MM.1S (cell line): ENCODE data around the gene LMNA.
A peak's percentile ranks its signal among the peaks of the same experiment; 100 is the strongest.

Experiments used
- DNase-seq: peaks from one replicate; pipeline ENCODE4 v3.0.0-alpha.2; 2015
- H2AFZ ChIP-seq: fragments of 300-600 bp; sonication (generic); 2 replicates; pipeline ENCODE4 v1.6.0; 2016; ENCODE audit warnings: antibody characterized with exemption, low read length
- H3F3A ChIP-seq: fragments of 300-600 bp; sonication (generic); 2 replicates; pipeline ENCODE4 v1.6.1; 2016; ENCODE audit warnings: mild to moderate bottlenecking, antibody characterized with exemption, low read length, moderate library complexity, mixed read lengths; ENCODE audit not compliant: insufficient read depth
- H3K27ac ChIP-seq: fragments of 300-600 bp; sonication (generic); 2 replicates; pipeline ENCODE4 v1.5.1; 2016; ENCODE audit warnings: mild to moderate bottlenecking, low read length
- H3K27me3 ChIP-seq: fragments of 300-600 bp; sonication (generic); replicated peaks from 2 replicates; pipeline ENCODE4 v1.6.0; 2016; ENCODE audit warnings: low read length; ENCODE audit not compliant: insufficient read depth
- H3K36me3 ChIP-seq: fragments of 300-600 bp; sonication (generic); replicated peaks from 2 replicates; pipeline ENCODE4 v1.6.1; 2016; ENCODE audit warnings: mild to moderate bottlenecking, low read length, mixed read lengths; ENCODE audit not compliant: insufficient read depth
- H3K4me1 ChIP-seq: fragments of 300-600 bp; sonication (generic); 2 replicates; pipeline ENCODE4 v1.6.1; 2016; ENCODE audit warnings: low read length, mixed read lengths
- H3K4me2 ChIP-seq: fragments of 300-600 bp; sonication (generic); 2 replicates; pipeline ENCODE4 v1.6.0; 2016; ENCODE audit warnings: low read depth, low read length
- H3K4me3 ChIP-seq: fragments of 300-600 bp; sonication (generic); 2 replicates; pipeline ENCODE4 v1.5.1; 2016; ENCODE audit warnings: low read length, mixed read lengths
- H3K79me2 ChIP-seq: fragments of 300-600 bp; sonication (generic); 2 replicates; pipeline ENCODE4 v1.6.1; 2016; ENCODE audit warnings: mixed run types, low read length, mixed read lengths
- H3K9ac ChIP-seq: fragments of 300-600 bp; sonication (generic); 2 replicates; pipeline ENCODE4 v1.6.1; 2016; ENCODE audit warnings: low read length, mixed read lengths
- H3K9me2 ChIP-seq: fragments of 300-600 bp; sonication (generic); replicated peaks from 2 replicates; pipeline ENCODE4 v1.6.1; 2016; ENCODE audit warnings: mild to moderate bottlenecking, low read length, mixed read lengths; ENCODE audit not compliant: insufficient read depth
- H3K9me3 ChIP-seq: fragments of 300-600 bp; sonication (generic); replicated peaks from 2 replicates; pipeline ENCODE4 v1.6.1; 2016; ENCODE audit warnings: mild to moderate bottlenecking, low read length, mixed read lengths; ENCODE audit not compliant: insufficient read depth
- H4K20me1 ChIP-seq: fragments of 300-600 bp; sonication (generic); 2 replicates; pipeline ENCODE4 v1.6.1; 2016; ENCODE audit warnings: mild to moderate bottlenecking, low read length, moderate library complexity, mixed read lengths; ENCODE audit not compliant: insufficient read depth
- CTCF ChIP-seq: fragments of 300-600 bp; sonication (generic); IDR thresholded peaks from 2 replicates; pipeline ENCODE4 v1.5.1; 2016; ENCODE audit warnings: antibody characterized with exemption, low read length, mixed read lengths
- EZH2 ChIP-seq: fragments of 300-600 bp; sonication (generic); optimal IDR thresholded peaks from 2 replicates; pipeline ENCODE3; 2017; ENCODE audit warnings: low read depth, mild to moderate bottlenecking, antibody characterized with exemption, low read length, mixed read lengths
- EZH2phosphoT487 ChIP-seq: fragments of 300-600 bp; sonication (generic); IDR thresholded peaks from 2 replicates; pipeline ENCODE4 v1.6.1; 2018; ENCODE audit warnings: antibody characterized with exemption, low read length

LMNA gene

GRCh38 chr1:156164125-156164831 is 49.8 kb downstream of the LMNA start:
- Histone ChIP-seq H3K36me3 (peaks cover 42% of the 10 kb centered on the region), H3K27ac (peak overlapping the region; percentile 15; the same call in 1 of the 2 replicates), H3K27me3 (no peaks in the 10 kb centered on the region), H3K4me2 (no peak overlapping the region), H3K9ac (no peak overlapping the region), H3K4me3 (no peak overlapping the region), H3K79me2 (peaks cover 86% of the 10 kb centered on the region), H3F3A (peaks cover 58% of the 10 kb centered on the region), H4K20me1 (0 out of 2 replicates have a peak, but pooled peaks cover 6% of the 10 kb centered on the region), H3K4me1 (peaks cover 61% of the 10 kb centered on the region), H3K9me2 (no peaks in the 10 kb centered on the region), H3K9me3 (no peaks in the 10 kb centered on the region), H2AFZ (no peak overlapping the region)
- no peak for TF ChIP-seq EZH2
- TF ChIP-seq CTCF, result no peak
- DNase-seq, result no peak

DNA sequence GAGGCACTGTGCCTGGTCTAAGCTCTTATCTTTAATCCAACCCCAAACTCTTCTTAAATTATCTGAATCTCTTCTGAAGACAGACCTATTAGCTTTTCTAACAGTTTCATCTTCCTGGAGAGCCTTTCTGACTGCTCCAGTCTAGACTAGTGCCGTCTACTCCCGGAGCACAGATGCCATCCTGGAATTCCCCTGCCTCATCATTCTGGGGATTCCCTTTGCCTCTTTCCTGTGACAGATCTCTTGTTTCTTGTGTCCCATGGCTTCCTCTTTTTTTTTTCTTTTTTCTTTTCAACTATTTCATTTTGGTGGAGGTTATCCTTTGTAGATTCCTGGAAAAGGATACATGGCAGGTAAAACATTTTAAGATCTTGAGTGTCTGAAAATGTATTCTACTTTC is 50.6 kb downstream of the LMNA start:
- Histone ChIP-seq H3K36me3 (peaks cover 36% of the 10 kb centered on the region), H2AFZ (no peak overlapping the region), H4K20me1 (0 out of 2 replicates have a peak, but pooled peaks cover 6% of the 10 kb centered on the region), H3K79me2 (peaks cover 79% of the 10 kb centered on the region), H3K4me2 (no peak overlapping the region), H3K9me3 (no peaks in the 10 kb centered on the region), H3K27me3 (no peaks in the 10 kb centered on the region), H3K27ac (peak overlapping the region; percentile 53; the same call in 1 of the 2 replicates), H3K9ac (no peak overlapping the region), H3K4me1 (peaks cover 53% of the 10 kb centered on the region), H3K4me3 (no peak overlapping the region), H3F3A (peaks cover 50% of the 10 kb centered on the region), H3K9me2 (no peaks in the 10 kb centered on the region)
- DNase-seq, result no peak
- TF ChIP-seq EZH2phosphoT487, result no peak

DNA sequence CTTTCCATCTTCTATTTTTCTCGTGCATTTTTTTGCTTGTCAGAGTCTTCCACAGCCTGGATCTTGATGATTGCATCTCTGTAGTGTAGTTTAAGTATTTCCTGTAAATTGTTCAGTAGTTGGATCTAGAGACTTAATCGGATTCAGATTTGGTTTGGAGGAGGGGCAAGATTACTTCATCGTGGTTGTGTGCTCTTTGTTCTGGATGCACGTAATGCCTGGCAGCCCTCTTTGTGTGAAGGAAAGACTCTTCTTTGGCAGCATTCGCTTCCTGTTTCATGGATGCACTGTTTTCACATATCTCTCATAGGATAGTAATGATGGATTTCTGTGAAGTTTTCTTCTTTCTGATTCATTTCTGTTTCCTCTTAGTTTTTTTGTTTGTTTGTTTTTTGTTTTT is 53.0 kb downstream of the LMNA start:
- Histone ChIP-seq H3K9me2 (no peaks in the 10 kb centered on the region), H3F3A (peaks cover 36% of the 10 kb centered on the region), H3K27ac (no peak overlapping the region), H3K4me2 (no peak overlapping the region), H2AFZ (no peak overlapping the region), H3K9me3 (no peaks in the 10 kb centered on the region), H3K27me3 (no peaks in the 10 kb centered on the region), H4K20me1 (0 out of 2 replicates have a peak, but pooled peaks cover 6% of the 10 kb centered on the region), H3K4me3 (no peak overlapping the region), H3K4me1 (peaks cover 31% of the 10 kb centered on the region), H3K79me2 (peaks cover 71% of the 10 kb centered on the region), H3K9ac (no peak overlapping the region), H3K36me3 (peaks cover 32% of the 10 kb centered on the region)
- no peak for DNase-seq
- TF ChIP-seq EZH2 (no peak), CTCF (no peak), EZH2phosphoT487 (no peak)
